Activated CD4-positive, CD25-positive, alpha-beta regulatory T cell treated with anti-CD3 and anti-CD28 coated beads, Interleukin-2, amount 50 U/mL, for 72 hours (primary cell): ENCODE measurements around the gene ZNF37A.
"Not testable (repeated sequence)": the region's sequence is repeated elsewhere in the genome, so short reads cannot be mapped to it uniquely, and the experiment has no call there.

Experiments
- DNase-seq: peaks from one replicate; pipeline ENCODE4 v3.0.0; 2021

ZNF37A gene

DNA sequence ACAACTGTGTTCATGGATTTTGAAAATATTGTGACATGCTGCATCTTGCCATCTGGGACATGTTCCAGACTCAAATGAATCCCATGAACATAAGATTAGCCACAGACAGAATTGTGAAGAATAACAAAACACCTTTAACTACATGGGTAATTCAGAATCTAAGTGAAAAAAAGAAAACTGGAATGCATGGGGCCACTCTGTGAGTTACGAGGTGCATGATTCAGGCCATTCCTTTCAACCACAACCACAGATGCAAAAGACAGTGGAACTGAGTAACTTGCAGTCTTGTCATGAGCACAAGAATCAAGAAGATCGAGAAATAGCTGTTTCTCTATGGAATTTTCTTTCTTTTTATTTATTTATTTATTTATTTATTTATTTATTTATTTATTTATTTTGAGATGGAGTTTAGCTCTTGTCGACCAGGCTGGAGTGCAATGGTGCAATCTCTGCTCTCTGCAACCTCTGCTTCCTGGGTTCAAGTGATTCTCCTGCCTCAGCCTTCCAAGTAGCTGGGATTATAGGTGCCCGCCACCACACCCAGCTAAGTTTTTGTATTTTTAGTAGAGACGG, 56.8 kb downstream of the ZNF37A start:
- not testable (repeated sequence) for DNase-seq

DNA sequence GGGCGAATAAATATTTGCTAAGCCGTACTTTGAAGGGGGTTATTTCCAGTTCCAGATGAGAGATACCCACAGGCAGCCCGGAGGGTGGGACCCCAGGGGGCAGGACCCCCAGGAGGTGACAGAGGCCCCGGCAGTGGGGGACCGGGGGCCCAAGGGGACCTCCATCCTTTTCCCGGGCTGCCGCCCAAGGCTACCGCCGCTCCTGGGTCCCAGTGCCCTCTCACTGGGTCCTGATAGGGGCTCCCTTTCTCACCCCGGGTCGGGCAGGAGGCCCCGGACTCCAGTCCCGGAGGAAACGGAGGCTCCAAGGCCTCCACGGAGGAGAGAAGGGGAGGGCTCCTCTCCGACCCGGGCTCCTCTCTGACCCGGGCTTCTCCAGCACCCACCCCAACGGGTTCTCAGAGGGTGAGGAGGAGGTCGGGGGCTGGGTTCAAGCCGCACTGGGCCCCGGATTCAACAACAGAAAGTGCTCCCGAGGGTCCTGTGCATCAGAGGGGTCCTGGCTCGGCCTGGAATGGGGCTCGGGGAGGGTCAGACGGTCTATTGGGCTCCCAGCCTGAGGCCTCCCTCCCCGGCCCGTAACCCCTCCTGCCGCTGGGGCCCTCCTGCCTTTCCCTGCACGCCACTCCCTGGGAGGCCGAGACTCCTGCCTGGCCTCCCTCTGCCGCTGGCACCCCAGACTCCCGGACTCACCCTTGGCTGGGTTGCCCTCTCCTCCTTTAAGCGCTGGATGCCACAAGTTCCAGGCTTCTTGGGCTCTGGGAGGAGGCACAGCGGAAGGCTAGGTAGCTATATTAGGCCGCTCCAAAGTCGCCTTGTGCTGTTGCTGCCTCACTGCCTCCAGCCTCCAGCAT, 62.5 kb downstream of the ZNF37A start:
- DNase-seq = no peak

GRCh38 chr10:38157270-38157685, 63.1 kb downstream of the ZNF37A start:
- DNase-seq = no peak

GRCh38 chr10:38159004-38159403, 64.9 kb downstream of the ZNF37A start:
- DNase-seq = no peak

DNA sequence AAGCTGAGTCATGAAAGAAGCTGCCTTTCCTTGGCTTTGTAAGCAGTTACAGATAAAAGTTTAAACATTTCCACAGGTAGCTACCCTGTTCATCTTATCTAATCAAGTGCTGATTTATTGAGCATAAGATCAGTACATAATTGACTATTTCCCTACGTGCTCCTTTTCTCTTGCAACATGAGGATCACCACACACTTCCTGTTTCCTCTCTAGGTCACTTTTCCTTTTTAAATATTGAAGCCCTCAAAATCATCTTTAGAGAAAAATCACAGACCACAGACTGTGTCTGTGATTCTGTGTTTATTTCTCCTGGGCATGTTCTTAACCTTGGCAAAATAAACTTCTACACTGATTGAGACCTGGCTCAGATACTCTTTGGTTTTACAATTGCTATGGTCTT, 69.5 kb downstream of the ZNF37A start:
- no peak for DNase-seq

GRCh38 chr10:38174336-38174735, 80.2 kb downstream of the ZNF37A start:
- DNase-seq = no peak

DNA sequence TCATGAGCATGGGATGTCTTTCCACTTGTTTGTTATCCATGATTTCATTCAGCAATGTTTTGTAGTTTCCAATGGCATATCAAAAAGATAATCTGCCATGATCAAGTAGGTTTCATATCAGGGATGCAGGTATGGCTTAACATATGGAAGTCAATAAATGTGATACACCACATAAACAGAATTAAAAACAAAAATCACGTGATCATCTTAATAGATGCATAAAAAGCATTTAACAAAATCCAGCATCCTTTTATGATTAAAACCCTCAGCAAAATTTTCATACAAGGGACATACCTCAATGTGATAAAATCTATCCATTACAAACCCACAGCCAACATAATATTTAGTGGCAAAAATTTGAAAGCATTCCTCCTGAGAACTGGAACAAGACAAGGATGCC, 90.3 kb downstream of the ZNF37A start:
- no peak for DNase-seq
